ENCODE data around the gene TMF1. TPM values are rescaled to one million over a fixed set of nuclear protein-coding genes. Genes with fewer than 3 reads are reported as not detected.

Gene TMF1
- polyA plus RNA-seq, 1 donor, result 22.3 TPM

DNA sequence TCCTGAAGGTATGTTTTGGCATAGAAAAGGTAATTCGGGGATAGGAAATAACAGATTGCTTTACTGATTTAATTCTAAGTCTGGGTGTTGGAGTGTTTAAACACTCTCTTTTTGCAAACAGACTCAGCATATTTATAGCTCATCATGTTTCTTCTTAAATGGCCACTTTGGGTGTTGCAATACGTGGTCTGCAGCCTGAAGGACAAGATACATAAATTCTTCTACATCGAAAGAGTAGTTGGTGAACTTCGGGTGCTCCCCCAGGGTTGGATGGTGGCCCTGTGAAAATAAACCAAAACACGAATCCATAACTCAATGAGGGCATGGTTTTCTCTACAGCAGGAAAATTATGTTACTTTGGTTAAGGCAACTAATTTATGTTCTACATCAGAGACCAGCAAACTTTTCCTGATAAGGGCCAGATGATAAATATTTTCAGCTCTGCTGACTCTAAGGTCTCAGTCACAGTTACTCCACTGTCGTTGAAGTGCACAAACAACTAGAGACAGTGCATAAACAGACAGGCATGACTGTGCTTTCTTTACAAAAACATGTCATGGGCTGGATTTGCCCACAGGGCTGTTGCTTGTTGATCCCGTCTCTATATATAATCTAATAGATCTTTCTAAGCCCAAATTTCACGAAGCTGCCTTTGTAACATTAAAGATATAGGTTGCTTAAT, 74.5 kb downstream of the TMF1 start:
- no peak for DNase-seq

DNA sequence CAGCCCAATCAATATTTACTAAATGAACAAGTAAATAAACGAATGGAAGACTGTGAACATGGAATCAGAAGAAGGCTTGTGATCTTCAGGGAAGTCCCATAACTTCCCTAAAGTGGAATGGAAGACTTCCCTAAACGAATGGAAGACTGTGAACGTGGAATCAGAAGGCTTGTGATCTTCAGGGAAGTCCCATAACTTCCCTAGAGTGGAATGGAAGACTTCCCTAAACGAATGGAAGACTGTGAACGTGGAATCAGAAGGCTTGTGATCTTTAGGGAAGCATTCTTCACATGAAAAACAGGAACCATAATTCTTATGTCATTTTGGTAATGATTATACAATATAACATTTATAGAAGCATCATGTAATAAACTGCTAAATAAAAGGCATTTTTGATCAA, 77.4 kb downstream of the TMF1 start:
- no peak for DNase-seq

DNA sequence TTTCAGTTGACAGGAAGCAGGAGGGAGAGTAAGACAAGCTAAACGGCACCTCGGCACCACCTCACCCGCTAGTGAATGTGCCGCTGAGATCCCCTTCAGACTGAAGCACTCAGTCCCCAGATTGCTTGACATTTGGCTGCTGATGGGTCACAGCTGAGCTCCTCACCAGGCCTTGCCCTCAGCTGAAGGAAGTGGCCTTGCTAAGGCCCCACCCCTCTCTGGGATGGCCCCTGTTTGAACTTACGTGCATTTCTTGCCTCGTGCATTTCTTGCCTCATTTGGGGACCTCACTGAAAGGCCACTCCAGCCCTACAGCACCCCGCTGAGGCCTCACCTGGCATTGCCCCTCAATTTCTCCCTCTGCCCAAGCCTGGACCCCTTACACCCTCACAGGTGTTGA, 78.5 kb downstream of the TMF1 start:
- DNase-seq, result no peak

DNA sequence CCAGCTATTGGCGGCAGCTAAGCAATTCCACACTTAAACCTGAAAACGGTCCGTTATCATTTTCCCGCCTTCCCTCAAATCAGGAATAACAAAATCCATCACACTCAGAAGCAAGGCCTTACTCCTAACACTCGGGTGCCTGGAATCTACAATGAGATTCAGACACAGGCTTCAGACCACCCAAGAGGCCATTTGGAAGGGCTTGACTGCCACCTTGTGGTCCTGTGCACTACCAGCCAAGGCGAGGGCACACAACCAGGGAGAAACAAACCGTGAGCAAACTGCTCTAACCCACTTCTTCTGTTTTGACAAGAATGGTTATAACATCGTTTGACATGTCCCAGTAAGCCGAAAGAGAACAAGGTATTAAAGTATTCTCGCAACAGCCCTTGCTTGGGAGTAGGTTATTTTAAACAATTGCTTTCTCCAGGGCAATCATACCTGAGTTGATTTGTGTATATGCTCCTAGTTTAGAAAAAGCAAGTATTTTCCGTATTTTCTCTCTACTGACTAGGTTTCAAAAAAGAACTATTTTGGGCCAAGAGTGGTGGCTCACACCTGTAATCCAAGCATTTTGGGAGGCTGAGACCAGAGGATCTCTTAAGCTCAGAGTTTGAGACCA, 79.7 kb downstream of the TMF1 start:
- peak; percentile 22 for DNase-seq

Other genes with a start within 250 kb of the TMF1 start
- gene TAFA4, start 119.8 kb downstream of the TMF1 start, polyA plus RNA-seq (ENCODE audit: insufficient read length), result 0.71 TPM
- gene EOGT, start 38.6 kb downstream of the TMF1 start, polyA plus RNA-seq (ENCODE audit: insufficient read length), result 16.0 TPM
- gene UBA3, start 28.0 kb upstream of the TMF1 start, polyA plus RNA-seq (ENCODE audit: insufficient read length), result 38.7 TPM
- 122 TPM for gene ARL6IP5, start 32.6 kb upstream of the TMF1 start, polyA plus RNA-seq (ENCODE audit: insufficient read length)
- 163 TPM for gene LMOD3, start 70.3 kb upstream of the TMF1 start, polyA plus RNA-seq (ENCODE audit: insufficient read length)

All from hindlimb muscle (tissue), 1 donor.